Endodermal cell (in vitro differentiated cells): ENCODE results near the gene ARHGAP6. TPM values are rescaled to one million over a fixed set of nuclear protein-coding genes. Genes with fewer than 3 reads are reported as not detected.

Experiments
- DNase-seq: peaks from one replicate; pipeline ENCODE4 v3.0.0-alpha.2; 2017
- H3K27ac ChIP-seq: 2 replicates; pipeline ENCODE4 v1.5.1; 2013; ENCODE audit warnings: mild to moderate bottlenecking, low read depth, low read length, moderate library complexity
- H3K27me3 ChIP-seq: 2 replicates; pipeline ENCODE4 v1.6.1; 2013; ENCODE audit warnings: mild to moderate bottlenecking, low read length, moderate library complexity; ENCODE audit not compliant: insufficient read depth, control insufficient read depth, poor library complexity, severe bottlenecking
- H3K36me3 ChIP-seq: 2 replicates; pipeline ENCODE4 v1.7.0; 2013; ENCODE audit warnings: mild to moderate bottlenecking, low read length, moderate library complexity; ENCODE audit not compliant: control insufficient read depth, insufficient read depth
- H3K4me1 ChIP-seq: one replicate; pipeline ENCODE4 v1.7.0; 2013; ENCODE audit warnings: low read length; ENCODE audit not compliant: control insufficient read depth, insufficient read depth
- H3K4me3 ChIP-seq: 2 replicates; pipeline ENCODE4 v1.5.1; 2013; ENCODE audit warnings: mild to moderate bottlenecking, low read length, moderate library complexity
- H3K9ac ChIP-seq: 2 replicates; pipeline ENCODE4 v1.6.1; 2013; ENCODE audit warnings: mild to moderate bottlenecking, low read length, moderate library complexity; ENCODE audit not compliant: poor library complexity, severe bottlenecking; ENCODE audit errors: extremely low read depth
- H3K9me3 ChIP-seq: 2 replicates; pipeline ENCODE4 v1.6.1; 2013; ENCODE audit warnings: mild to moderate bottlenecking, low read length, moderate library complexity; ENCODE audit not compliant: control insufficient read depth
- H3K27ac Mint-ChIP-seq: 2 replicates; pipeline ENCODE4 v1.8.0; 2020; ENCODE audit warnings: mixed read lengths
- H3K27me3 Mint-ChIP-seq: 2 replicates; pipeline ENCODE4 v1.8.0; 2021; ENCODE audit warnings: mild to moderate bottlenecking, mixed read lengths; ENCODE audit not compliant: insufficient read depth
- H3K36me3 Mint-ChIP-seq: 2 replicates; pipeline ENCODE4 v1.8.0; 2020; ENCODE audit warnings: low read depth, mixed read lengths
- H3K4me1 Mint-ChIP-seq: 2 replicates; pipeline ENCODE4 v1.8.0; 2020; ENCODE audit warnings: mixed read lengths
- H3K4me3 Mint-ChIP-seq: 2 replicates; pipeline ENCODE4 v1.8.0; 2020; ENCODE audit warnings: mild to moderate bottlenecking, moderate library complexity, mixed read lengths
- H3K9me3 Mint-ChIP-seq: 2 replicates; pipeline ENCODE4 v1.8.0; 2020; ENCODE audit warnings: mild to moderate bottlenecking, mixed read lengths
- WGBS, 2 experiments: methylation state at CpG; one replicate each; pipeline versions ENCODE4 v1.1.5 to v1.1.7; 2013; ENCODE audit warnings: missing lambda C conversion rate in 2 of 2, mixed read lengths in 1 of 2; ENCODE audit not compliant: insufficient coverage in 1 of 2, insufficient read length in 1 of 2; 5-methylcytosine and 5-hydroxymethylcytosine counted together
- total RNA-seq, 2 donors: library from RNA; stranded (reverse); fragmentation: NEBNext Ultra II Directional in 1 of 2; extraction: Animal tissue kit (Norgen Biotek cat#: 25700) in 1 of 2; gene quantifications; 2 replicates in 1 of 2; 3 replicates in 1 of 2; pipeline ENCODE4 v1.2.1, GENCODE V29; 2021
- TF ChIP-seq, protein P1 (sequence below): fragments of 200-600 bp; sonication (generic); conservative IDR thresholded peaks from 2 replicates; pipeline ENCODE4 v1.5.0; 2021; ENCODE audit warnings: antibody characterized with exemption, mild to moderate bottlenecking

ARHGAP6 gene
- total RNA-seq, 2 donors from 2014 or later, result 0.48 to 0.73 TPM

- Mint-ChIP-seq H3K36me3 (peaks cover 8% of the 10 kb centered on the region), H3K9me3 (peaks cover 48% of the 10 kb centered on the region), H3K27ac (no peak overlapping the region), H3K27me3 (no peaks in the 10 kb centered on the region), H3K4me3 (no peak overlapping the region), H3K4me1 (no peaks in the 10 kb centered on the region)
- Histone ChIP-seq H3K9ac (no peak overlapping the region), H3K4me3 (peak overlapping the region; percentile 82), H3K9me3 (no peaks in the 10 kb centered on the region), H3K27ac (no peak overlapping the region), H3K36me3 (peaks cover 5% of the 10 kb centered on the region), H3K4me1 (no peaks in the 10 kb centered on the region), H3K27me3 (no peaks in the 10 kb centered on the region)
- TF ChIP-seq, protein P1, sequence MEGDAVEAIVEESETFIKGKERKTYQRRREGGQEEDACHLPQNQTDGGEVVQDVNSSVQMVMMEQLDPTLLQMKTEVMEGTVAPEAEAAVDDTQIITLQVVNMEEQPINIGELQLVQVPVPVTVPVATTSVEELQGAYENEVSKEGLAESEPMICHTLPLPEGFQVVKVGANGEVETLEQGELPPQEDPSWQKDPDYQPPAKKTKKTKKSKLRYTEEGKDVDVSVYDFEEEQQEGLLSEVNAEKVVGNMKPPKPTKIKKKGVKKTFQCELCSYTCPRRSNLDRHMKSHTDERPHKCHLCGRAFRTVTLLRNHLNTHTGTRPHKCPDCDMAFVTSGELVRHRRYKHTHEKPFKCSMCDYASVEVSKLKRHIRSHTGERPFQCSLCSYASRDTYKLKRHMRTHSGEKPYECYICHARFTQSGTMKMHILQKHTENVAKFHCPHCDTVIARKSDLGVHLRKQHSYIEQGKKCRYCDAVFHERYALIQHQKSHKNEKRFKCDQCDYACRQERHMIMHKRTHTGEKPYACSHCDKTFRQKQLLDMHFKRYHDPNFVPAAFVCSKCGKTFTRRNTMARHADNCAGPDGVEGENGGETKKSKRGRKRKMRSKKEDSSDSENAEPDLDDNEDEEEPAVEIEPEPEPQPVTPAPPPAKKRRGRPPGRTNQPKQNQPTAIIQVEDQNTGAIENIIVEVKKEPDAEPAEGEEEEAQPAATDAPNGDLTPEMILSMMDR, result no peak
- no peak for DNase-seq
- WGBS, 2 experiments, result 89 to 100% methylated on average over 1 to 2 of the region's 2 CpGs
Measured at GRCh38 chrX:11109968-11110367, 555.8 kb downstream of the ARHGAP6 start.

DNA sequence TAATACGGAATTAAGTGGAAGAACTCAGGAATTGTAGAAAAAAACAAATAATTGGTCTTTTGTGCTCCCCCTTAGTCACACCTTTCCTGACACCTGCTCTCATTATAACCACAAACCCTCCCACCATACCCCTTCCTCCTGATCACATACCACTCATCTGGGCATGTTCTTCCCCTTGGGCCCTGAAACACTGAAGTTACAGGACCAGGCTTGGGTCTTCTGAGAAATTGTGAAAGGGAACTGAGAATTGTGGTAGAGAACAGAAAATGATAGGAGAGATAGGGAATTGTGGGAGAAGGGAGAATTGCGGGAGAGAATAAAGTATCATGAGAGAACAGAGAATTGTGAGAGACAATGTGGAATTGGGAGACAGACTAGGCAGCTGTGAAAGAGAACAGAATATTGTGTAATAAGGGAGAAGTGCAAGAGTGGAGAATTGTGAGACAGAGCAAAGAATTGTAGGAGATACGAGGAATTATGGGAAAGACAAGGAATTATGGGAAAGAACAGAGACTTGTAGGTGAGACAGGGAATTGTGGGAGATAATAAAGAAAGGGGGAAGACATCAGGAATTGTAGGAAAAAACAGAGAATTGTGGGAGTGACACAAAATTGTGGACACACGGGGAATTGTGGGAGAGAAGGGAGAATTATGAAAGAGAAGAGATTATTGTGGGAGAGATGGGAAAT is 557.3 kb downstream of the ARHGAP6 start:
- Histone ChIP-seq H3K4me1 (no peaks in the 10 kb centered on the region), H3K9me3 (no peaks in the 10 kb centered on the region), H3K9ac (no peak overlapping the region), H3K36me3 (no peaks in the 10 kb centered on the region), H3K4me3 (no peak overlapping the region), H3K27me3 (no peaks in the 10 kb centered on the region), H3K27ac (no peak overlapping the region)
- Mint-ChIP-seq H3K27me3 (no peaks in the 10 kb centered on the region), H3K4me1 (no peaks in the 10 kb centered on the region), H3K4me3 (no peak overlapping the region), H3K36me3 (peaks cover under 1% of the 10 kb centered on the region), H3K9me3 (peaks cover 34% of the 10 kb centered on the region), H3K27ac (no peak overlapping the region)
- 96 to 100% methylated on average over 1 to 3 of the region's 4 CpGs for WGBS, 2 experiments
- TF ChIP-seq, protein P1, result no peak
- no peak for DNase-seq

GRCh38 chrX:11105080-11105479 is 560.6 kb downstream of the ARHGAP6 start:
- no peak overlapping the region for H3K9ac ChIP-seq
- no peak overlapping the region for H3K27ac ChIP-seq
- TF ChIP-seq, protein P1, result no peak
- Mint-ChIP-seq H3K27me3 (no peaks in the 10 kb centered on the region), H3K4me3 (no peak overlapping the region), H3K27ac (no peak overlapping the region), H3K36me3 (no peaks in the 10 kb centered on the region), H3K9me3 (peaks cover 29% of the 10 kb centered on the region), H3K4me1 (peaks cover 3% of the 10 kb centered on the region)
- no peak for DNase-seq
- H3K4me1 ChIP-seq, result no peaks in the 10 kb centered on the region
- H3K4me3 ChIP-seq, result no peak overlapping the region
- 89% methylated on average over 1 of the region's 4 CpGs; no CpG with 5 or more reads in 1 of the 2 experiments for WGBS, 2 experiments
- H3K9me3 ChIP-seq, result no peaks in the 10 kb centered on the region
- H3K27me3 ChIP-seq, result no peaks in the 10 kb centered on the region
- H3K36me3 ChIP-seq, result no peaks in the 10 kb centered on the region
